8988T (cell line): ENCODE data around the gene ERI3.
"Not testable (repeated sequence)": the region's sequence is repeated elsewhere in the genome, so short reads cannot be mapped to it uniquely, and the experiment has no call there.

Source experiments
- DNase-seq: peaks from one replicate; pipeline ENCODE4 v3.0.0; 2011

Gene ERI3

GRCh38 chr1:44229435-44230167 lies 125.5 kb downstream of the ERI3 start:
- no peak for DNase-seq

DNA sequence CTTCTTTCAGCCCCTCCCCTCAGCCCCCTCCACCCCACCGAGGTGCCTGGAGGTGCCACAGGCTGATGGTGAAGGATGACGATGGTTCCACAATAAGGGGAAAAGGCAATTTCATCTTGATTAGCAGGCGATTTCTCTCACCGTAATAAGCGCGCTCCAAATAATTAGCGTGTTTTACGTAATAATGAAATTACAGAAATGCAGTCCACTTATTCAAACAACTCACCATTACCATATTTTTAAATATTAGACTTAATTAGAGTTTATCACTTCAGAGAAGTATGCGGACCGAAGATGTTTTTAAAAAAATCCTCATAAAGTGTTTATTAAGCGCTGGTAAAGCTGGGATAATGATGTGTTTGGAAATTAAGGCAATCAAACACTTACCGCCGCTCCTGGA lies 126.8 kb downstream of the ERI3 start:
- DNase-seq, result no peak

DNA sequence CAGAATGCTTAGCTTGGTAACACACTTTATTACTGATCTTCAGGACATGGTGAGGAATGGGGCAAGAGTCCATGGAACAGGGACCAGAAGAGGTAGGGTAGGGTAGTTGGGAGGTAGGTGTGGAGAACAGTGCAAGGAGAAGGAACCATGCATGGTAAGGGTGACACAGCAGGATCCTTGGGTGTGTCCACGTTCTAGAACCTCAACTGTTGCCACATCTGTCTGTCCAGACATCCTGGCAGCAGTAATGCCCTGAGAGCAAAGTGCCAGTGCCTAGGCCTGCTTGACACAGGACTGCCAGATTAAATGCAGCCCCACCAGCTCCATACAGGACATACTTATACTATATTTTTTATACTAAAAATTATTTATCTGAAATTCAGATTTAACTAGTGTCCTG lies 127.8 kb downstream of the ERI3 start:
- DNase-seq, result no peak

DNA sequence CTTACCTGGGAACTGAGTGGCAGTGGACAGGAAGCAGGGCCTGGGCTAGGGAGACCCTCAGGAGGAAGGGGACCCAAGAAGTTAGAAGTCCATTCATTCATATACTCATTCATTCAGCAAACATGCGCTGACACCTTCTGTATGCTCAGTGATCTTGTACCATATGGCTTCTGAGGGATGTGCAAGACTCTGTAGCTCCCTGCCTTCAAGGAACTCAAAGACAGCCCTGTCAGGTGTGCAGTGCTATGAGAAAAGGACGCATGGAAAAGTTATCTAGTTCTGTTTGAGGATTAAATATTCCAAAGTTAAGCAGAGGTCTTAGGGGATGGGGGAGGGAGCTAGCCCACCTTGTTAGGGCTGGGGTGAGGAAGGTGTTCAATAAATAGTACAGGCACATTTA lies 129.3 kb downstream of the ERI3 start:
- no peak for DNase-seq

- no peak for DNase-seq
Observed at GRCh38 chr1:44223187-44223610, 131.9 kb downstream of the ERI3 start.

- no peak for DNase-seq
Observed at GRCh38 chr1:44222397-44223186, 132.5 kb downstream of the ERI3 start.

GRCh38 chr1:44221769-44222168 lies 133.3 kb downstream of the ERI3 start:
- DNase-seq, result no peak

- no peak for DNase-seq
Observed at GRCh38 chr1:44220755-44221154, 134.3 kb downstream of the ERI3 start.

GRCh38 chr1:44220001-44220751 lies 134.9 kb downstream of the ERI3 start:
- DNase-seq, result no peak

- DNase-seq, result no peak
Observed at GRCh38 chr1:44219301-44219626, 135.8 kb downstream of the ERI3 start.

GRCh38 chr1:44218503-44219300 lies 136.4 kb downstream of the ERI3 start:
- no peak for DNase-seq

DNA sequence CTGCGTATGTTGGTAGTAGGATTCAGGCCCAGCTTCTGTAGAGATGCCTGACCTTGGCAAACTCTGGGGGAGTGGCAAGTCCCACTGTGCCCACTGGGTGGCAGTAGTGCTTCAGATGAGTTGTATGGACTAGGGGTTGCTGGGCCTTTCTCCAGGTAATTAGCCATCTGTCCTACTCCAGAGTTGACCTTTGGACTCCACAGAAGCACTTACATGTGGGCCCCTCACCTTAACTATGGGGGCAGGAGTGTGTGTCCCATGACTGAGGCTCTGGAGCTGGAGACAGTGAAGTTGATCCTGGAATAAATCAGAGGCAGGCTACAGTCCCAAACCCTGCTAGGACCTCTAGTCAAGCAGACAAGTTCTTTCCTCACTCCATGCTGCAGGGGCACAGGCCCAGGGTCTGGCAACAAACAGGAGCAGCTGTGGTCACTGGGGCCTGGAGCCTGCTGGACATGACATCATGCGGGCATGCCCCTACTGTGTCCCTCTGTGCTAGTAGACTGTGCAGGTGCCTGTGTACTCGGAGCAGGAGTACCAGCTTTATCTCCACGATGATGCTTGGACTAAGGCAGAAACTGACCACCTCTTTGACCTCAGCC lies 137.1 kb downstream of the ERI3 start:
- DNase-seq, result no peak

- DNase-seq, result no peak
Observed at GRCh38 chr1:44213222-44214112, 141.6 kb downstream of the ERI3 start, which contains the start of gene DMAP1. DMAP1 (plus strand) TSS chr1:44213471; CDS start chr1:44213754, 283 bp downstream.

GRCh38 chr1:44212355-44213221 lies 142.5 kb downstream of the ERI3 start:
- no peak for DNase-seq

DNA sequence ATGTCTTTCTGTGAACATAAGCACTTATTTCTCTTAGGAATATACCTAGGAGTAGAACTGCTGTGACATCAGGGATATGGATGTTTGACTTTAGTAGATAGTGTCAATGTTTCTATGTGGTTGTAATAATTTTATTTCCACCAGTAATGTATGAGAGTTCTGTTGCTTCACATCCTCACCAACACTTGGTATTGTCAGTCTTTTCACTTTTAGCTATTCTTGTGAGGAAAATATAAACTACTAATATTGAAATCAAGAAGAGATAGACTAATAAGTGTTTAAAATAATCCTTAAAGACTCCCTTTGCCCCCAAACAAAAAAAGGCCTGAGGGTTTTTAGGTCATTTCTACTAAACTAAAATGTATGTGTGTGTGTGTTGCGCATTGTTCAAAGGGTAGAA lies 144.5 kb downstream of the ERI3 start:
- DNase-seq, result no peak

DNA sequence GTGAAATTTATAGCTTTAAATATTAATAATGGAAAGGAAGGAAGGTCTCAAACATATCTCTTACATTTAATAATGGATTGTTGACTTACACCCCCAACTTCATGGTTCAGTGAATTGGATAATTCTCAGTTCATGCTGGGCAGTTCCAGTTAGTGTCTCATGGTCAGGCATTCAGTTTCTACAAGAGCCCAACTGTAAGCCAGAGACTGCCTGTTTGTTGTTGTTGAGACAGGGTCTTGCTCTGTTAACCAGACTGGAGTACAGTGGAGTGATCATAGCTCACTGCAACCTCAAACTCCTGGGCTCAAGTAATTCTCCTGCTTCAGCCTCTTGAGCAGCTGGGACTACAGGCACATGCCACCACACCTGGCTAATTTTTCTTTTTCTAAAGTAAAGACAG lies 146.8 kb downstream of the ERI3 start:
- DNase-seq, result no peak

DNA sequence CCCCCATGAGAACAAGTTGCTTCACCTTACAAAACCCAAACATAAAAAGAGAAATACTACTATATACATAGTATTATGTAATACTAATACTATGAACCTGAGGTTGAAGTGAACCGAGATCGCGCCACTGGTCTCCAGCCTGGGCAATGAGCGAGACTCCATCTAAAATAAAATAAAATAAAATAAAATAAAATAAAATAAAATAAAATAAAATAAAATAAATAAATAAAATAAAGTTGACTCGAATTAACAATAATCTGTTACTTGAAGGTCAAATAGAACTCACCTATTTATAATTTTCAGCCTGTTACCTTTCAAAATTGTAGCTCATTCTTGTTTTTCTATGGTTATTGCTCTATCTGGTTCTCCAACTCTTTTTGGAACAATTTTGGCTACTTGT lies 148.5 kb downstream of the ERI3 start:
- DNase-seq, result not testable (repeated sequence)

DNA sequence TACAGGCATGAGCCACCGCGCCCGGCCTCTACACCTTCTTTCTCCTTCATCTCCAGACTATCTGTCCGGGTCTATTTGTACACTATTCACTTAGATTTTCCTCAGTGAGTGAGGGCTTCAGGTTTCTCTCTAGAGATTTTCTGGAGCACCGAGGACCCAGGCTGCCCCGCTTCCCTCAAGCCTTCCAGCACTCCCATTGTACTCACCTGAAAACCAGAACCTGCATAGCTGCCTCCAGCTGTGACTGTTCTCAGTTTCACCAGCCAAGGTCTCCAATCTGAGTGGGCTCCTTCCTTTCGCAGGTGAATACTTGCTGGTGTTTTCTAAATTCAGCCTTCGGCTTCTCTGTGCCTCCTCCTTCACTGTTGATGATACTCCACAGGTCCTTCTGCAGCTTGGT lies 154.7 kb downstream of the ERI3 start:
- no peak for DNase-seq

- no peak for DNase-seq
Observed at GRCh38 chr1:44174630-44175029, 180.4 kb downstream of the ERI3 start.
